Fibroblast of skin of right quadriceps (primary cell): ENCODE data around the gene RUBCNL.
"Not testable (repeated sequence)": the region's sequence is repeated elsewhere in the genome, so short reads cannot be mapped to it uniquely, and the experiment has no call there.

ENCODE experiments used
- DNase-seq: peaks from one replicate; pipeline ENCODE4 v3.0.0-alpha.2; 2013

Gene RUBCNL

DNA sequence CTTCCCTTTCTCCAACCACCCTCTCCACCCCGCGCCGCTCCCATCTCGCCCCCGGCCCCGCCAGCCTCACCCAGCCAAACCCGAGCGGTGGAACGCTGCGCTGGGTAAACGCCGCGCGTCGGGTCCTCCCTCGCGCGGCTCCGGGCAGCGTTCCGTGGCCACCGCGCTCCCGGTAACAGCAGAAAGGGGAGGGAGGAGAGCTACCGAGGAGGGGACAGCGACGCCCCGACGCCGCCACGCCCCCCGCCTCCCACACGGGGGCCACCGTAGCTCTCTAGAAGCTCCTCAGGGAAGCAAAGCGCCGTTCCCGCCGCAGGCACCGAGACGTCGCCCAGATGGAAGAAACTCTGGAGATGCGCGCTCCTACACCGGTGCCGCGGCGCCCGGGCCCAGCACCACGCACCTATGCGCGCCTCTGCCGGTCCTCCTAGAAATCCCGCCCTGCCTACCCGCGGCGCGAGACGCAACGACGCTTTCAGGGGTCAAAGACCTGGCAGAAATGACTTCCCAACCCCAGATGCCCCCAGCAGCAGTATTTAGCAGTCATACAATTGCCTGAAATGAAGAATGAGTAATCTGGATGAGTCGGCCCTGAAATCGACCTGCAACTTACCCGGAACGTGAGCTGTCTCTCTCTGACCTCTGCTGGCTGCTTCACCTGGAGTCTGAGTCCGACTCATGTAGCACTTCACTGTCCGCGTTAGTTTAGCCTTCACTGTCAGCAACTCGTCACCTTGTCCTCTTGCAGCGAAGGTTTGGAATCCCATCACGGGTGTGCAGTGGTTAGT is at the start of gene RUBCNL:
RUBCNL (minus strand) TSS at position 189 of the 788 bp plus-strand sequence. CDS start 14,777 bp downstream, outside the sequence.
- DNase-seq, result no peak

- not testable (repeated sequence) for DNase-seq
These were observed 42.5 kb upstream of the RUBCNL start for GRCh38 chr13:46429558-46429957.

GRCh38 chr13:46405457-46405856 is 18.4 kb upstream of the RUBCNL start:
- DNase-seq, result no peak

- DNase-seq, result no peak
These were observed 17.7 kb upstream of the RUBCNL start for GRCh38 chr13:46404733-46405100.

- DNase-seq, result no peak
These were observed 17.0 kb upstream of the RUBCNL start for GRCh38 chr13:46403851-46404732.

DNA sequence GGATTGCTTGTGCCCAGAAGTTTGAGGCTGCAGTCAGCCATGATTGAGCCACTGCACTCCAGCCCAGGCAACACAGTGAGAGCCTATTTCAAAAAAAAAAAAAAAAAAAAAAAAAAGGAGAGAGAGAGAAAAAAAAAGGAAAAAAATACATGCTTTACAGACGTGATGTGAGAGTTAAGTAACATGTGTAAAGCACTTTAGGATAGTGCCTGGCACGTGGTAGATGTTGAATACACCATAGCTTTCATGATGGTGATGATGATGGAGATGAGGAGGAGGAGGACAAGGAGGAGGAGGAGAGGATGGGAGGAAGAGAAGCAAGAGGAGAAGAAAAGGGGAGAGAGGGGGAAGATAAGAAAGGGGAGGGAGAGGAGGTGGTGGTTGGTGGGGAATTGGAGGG is 15.1 kb upstream of the RUBCNL start:
- no peak for DNase-seq

- no peak for DNase-seq
These were observed 14.4 kb upstream of the RUBCNL start for GRCh38 chr13:46401432-46401831.

GRCh38 chr13:46396341-46396740 is 9.3 kb upstream of the RUBCNL start:
- DNase-seq, result peak; percentile 18

GRCh38 chr13:46392967-46393366 is 5.9 kb upstream of the RUBCNL start:
- no peak for DNase-seq

- DNase-seq, result no peak
These were observed 2.7 kb upstream of the RUBCNL start for GRCh38 chr13:46389457-46390451.

- no peak for DNase-seq
These were observed 1.8 kb upstream of the RUBCNL start for GRCh38 chr13:46388846-46389245.

GRCh38 chr13:46388308-46388707 is 1.3 kb upstream of the RUBCNL start:
- no peak for DNase-seq

DNA sequence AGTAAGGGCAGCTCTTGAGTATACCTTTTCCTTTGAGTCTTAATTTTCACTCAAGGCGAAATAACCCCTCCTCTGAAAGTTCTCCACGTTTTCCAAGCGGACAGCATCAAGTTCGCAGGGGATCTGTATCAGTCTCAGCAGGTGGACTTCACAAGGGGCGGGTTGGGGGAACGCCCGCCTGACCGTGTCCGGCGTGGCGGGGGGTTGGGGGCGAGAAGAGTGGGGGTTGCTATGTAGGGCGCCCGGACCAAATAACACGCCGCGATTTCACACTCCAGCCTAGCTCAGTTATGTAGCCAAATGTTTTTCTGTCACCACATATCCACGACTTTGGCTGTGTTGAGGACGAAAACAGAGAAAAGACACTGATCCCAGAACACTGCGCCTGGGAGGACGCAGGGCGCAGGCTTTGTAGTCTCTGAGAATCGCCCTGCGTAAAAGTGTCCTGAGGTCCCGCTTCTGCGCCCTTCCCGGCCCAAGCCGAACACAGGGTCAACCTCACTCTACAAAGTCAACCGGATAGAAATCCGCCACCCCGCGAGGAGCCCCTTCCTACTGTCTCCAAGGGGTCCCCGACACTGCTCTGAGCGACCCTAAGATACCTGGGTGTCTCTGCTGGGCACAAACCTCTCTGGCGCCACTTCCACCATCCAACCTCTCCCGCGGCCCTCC is 524 bp downstream of the RUBCNL start:
- DNase-seq, result no peak

DNA sequence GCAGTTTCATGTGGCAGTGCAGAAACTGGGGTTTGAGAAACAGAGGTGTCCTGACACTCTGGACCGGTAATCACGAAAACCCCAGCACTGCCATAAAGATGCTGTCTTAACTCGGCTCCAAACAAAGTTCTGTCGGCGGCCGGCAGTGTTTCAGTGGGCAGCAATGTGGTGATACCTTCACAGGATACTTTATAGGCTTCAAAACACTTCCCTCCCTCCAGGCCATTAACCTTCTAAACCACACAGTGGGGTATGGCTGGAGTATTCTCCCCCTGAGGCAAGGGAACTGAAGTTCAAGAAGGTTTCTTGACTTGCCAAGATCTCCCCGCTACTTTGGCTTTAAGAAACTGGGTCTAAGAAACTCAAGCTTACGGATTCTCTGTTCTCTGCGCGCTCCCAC is 1.1 kb downstream of the RUBCNL start:
- DNase-seq, result no peak

- no peak for DNase-seq
These were observed 3.7 kb downstream of the RUBCNL start for GRCh38 chr13:46383383-46383782.

- DNase-seq, result no peak
These were observed 4.8 kb downstream of the RUBCNL start for GRCh38 chr13:46382224-46382623.

DNA sequence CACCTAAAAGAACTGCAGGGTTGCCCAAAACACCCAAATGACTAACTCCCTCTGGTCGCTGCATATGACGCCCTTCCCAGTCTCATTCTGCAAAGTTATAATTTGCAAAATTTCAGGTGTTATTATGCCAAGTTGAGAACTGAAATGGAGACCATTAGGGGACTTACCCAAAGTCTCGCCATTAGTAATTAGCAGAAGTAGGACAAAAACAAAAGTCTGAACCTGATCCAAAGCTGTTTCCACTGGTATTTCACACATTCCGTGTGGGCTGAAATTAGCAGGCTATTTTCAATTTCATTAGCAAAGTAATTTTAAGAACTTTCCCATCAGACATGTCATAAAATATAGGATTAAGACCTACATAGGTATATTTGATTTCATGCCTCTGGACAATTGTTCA is 6.8 kb downstream of the RUBCNL start:
- no peak for DNase-seq

GRCh38 chr13:46379611-46380010 is 7.4 kb downstream of the RUBCNL start:
- DNase-seq, result no peak

- no peak for DNase-seq
These were observed 8.6 kb downstream of the RUBCNL start for GRCh38 chr13:46378411-46378810.

DNA sequence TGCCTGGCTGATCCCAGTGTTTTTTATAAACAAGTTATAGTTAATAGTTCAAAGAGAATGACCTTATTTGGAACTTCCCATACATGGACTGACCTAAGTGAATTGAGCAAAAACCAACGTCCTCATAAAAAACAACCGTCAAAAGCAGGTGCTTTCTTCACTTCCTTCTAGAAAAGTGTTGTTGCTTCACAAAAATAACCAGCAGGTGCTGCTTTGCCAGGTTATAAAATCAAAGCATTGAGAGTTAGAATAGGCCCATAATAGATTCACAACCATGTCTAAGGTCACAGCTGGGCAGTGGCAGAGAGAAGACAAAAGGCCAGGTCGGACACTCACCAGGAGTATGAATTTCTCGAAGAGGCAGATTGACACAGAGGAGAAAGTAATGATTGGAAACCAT is 9.5 kb downstream of the RUBCNL start:
- no peak for DNase-seq

GRCh38 chr13:46374710-46375109 is 12.3 kb downstream of the RUBCNL start:
- no peak for DNase-seq

DNA sequence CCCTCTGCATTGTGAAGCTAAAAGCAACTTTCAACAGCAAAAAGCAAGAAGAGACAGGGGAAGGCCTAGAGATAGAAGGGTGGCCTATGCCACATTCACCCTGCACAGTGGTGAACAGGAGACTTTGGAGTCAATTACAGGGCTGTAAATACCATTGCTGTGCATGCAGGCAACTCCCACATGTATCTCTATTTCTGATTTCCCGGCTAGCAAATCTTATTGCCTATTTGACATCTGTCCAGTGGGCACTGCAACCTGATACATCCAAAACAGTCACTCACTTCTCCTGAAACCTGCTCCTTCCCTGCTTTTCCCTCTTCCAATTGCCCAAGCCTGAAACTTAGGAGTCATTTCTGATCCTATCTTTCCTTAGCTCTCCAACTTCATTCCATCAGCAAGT is 13.4 kb downstream of the RUBCNL start:
- no peak for DNase-seq
